ENCODE measurements around the gene SDF4. TPM values are rescaled to one million over a fixed set of nuclear protein-coding genes. Genes with fewer than 3 reads are reported as not detected.

Gene SDF4
- total RNA-seq, 4 donors from 2014 or later: 109 to 144 (median 138) TPM

DNA sequence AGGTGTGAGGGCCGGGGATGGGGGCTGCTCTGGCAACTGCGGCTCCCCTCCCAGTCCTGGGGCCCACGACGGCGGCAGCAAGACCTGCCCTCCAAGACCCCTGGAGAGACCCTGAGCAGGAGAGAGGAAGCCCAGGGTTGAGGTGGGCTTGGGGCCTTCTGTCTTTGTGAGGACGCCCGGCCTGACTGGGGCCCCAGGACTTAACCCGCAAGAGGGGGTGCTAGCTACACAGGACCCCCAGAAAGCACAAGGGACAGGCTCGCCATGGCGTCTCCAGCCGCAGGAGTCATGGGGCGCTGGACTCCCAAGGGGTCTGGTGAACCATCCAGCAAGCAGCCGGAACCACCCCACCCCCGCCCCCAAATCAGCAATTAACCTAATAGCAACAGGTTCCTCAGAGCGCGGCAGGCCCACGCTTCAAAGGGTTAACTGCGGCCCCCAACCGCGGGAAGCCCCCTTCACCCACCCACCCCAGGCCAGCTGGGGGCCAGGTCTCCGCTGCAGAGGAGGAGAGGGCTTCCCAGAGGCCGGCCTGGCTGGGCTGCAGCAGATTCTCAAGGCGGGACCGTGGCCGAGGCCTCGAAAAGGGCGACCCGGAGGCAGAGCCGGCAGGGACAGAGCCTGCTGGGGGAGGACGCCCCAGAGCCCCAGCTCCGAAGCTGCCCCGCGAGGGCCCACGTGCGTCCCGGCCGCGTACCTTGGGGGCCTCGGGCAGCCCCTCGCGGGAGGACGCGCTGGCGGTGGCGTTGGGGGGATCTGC, 14.2 kb upstream of the SDF4 start:
- TF ChIP-seq, protein P1, sequence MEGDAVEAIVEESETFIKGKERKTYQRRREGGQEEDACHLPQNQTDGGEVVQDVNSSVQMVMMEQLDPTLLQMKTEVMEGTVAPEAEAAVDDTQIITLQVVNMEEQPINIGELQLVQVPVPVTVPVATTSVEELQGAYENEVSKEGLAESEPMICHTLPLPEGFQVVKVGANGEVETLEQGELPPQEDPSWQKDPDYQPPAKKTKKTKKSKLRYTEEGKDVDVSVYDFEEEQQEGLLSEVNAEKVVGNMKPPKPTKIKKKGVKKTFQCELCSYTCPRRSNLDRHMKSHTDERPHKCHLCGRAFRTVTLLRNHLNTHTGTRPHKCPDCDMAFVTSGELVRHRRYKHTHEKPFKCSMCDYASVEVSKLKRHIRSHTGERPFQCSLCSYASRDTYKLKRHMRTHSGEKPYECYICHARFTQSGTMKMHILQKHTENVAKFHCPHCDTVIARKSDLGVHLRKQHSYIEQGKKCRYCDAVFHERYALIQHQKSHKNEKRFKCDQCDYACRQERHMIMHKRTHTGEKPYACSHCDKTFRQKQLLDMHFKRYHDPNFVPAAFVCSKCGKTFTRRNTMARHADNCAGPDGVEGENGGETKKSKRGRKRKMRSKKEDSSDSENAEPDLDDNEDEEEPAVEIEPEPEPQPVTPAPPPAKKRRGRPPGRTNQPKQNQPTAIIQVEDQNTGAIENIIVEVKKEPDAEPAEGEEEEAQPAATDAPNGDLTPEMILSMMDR (IDR thresholded peaks at IDR 0.05): no peak
- TF ChIP-seq POLR2A (IDR thresholded peaks at IDR 0.05): no peak
- DNase-seq: no peak
- no peak overlapping the region for H3K4me3 ChIP-seq (replicated peaks in 1 of 3)

DNA sequence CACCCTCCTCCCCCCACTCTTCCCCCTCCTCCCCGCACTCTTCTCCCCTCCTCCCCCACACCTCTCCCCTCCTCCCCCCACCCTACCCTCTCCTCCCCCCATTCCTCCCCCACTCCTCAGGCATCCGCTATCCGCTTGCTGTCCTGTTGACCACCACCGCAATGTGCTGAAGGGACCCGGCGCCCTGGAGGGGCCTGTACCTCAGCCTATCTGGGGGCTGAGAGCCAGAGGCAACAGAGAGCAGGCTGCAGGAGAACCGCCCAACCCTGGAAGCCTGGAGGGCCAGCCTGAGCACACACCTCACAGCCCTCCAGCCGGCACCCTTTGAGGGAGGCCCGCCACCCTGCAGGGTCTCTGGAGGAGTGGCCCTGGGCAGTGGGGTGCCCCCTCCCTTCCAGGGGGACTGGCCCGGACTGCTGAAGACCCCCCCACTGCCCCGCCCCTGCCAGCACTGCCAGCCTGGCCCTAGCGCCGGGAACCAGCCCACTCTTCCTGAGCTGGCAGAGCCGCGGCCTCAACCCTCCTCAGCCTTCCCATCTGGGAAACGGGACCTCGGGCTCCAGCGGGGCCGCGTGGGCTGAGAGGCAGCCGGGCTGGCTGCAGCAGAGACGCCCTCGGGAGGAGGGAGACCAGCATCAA, 13.5 kb upstream of the SDF4 start:
- H3K27me3 ChIP-seq: no peaks in the 10 kb centered on the region
- no peak for DNase-seq
- peaks cover 0 to 10% of the 10 kb centered on the region in 2 donors for H3K4me1 ChIP-seq
- no peaks in the 10 kb centered on the region for H3K9me3 ChIP-seq
- TF ChIP-seq, protein P1 (IDR thresholded peaks at IDR 0.05): no peak
- TF ChIP-seq POLR2A (IDR thresholded peaks at IDR 0.05): no peak
- H3K36me3 ChIP-seq: no peaks in the 10 kb centered on the region
- WGBS, 2 donors: 72% methylated on average over 7 of the region's 23 CpGs; no CpG with 5 or more reads in 1 of the 2 donors
- intact Hi-C loops (cut with DNase I): no loop called here
- H3K4me3 ChIP-seq (replicated peaks in 1 of 3): no peak overlapping the region
- no peak overlapping the region for H3K27ac ChIP-seq

More for the DNA sequence above, 14.2 kb upstream of the SDF4 start:
- Histone ChIP-seq H3K27me3 (no peaks in the 10 kb centered on the region), H3K36me3 (no peaks in the 10 kb centered on the region), H3K4me1 (peaks cover 0 to 10% of the 10 kb centered on the region in 2 donors), H3K9me3 (no peaks in the 10 kb centered on the region), H3K27ac (no peak overlapping the region)
- intact Hi-C loops (cut with DNase I): no loop called here
- 39 to 40% methylated on average over 3 to 12 of the region's 45 CpGs for WGBS, 2 donors

DNA sequence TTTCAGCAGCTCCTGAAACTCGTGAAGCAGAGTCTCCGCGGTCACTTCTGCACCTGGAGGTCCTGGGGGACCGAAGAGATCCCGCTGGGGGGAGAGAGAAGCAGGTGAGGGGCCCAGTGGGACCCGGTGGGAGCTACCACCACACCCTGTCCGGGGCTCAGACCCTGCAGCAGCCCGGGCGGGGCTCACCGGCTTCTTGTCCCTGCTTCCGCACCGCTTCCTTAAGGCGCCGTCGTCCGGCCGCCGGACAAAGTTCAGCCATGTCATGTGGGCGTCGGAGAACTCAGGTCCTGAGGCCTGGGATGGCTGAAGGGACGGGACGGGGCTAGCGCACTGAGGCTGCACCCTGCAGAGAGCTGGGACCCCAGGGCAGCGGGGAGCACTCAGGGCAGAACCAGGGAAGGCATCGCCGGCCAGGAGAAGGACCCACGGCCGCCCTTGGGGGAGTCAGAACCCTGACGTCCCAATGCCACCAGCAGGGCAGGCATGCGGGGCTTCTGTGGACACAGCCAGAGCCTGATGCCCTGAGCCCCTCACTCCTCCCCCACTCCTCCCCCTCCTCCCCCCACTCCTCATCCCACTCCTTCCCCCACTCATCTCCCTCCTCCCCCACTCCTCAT, 12.5 kb upstream of the SDF4 start:
- H3K9me3 ChIP-seq: no peaks in the 10 kb centered on the region
- DNase-seq: no peak
- H3K27ac ChIP-seq: no peak overlapping the region
- intact Hi-C loops (cut with DNase I): no loop called here
- TF ChIP-seq, protein P1 (IDR thresholded peaks at IDR 0.05): no peak
- TF ChIP-seq POLR2A (IDR thresholded peaks at IDR 0.05): no peak
- WGBS, 2 donors: 70 to 84% methylated on average over 10 to 30 of the region's 30 CpGs
- H3K4me3 ChIP-seq (replicated peaks in 1 of 3): no peak overlapping the region
- no peaks in the 10 kb centered on the region for H3K36me3 ChIP-seq
- no peaks in the 10 kb centered on the region for H3K27me3 ChIP-seq
- H3K4me1 ChIP-seq: peaks cover 0 to 10% of the 10 kb centered on the region in 2 donors

DNA sequence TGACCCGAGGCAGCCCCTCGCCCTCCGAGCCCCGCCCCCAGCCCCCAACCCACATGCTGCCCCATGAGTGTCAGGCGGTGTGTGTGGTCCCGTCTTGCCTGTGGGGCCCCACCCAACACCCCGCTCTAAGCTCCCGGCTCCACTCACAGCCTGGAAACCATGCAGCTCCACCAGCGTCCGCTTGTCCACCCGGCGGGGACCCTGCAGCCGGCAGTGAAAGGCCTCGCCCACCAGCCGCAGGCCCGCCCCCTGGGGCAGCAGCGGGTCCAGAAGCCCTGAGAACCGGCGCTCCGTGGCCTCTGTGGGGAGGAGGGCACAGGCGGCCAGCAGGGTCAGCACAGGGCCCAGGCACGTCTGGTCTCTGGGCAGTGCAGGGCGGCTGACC, 12.0 kb upstream of the SDF4 start:
- no peaks in the 10 kb centered on the region for H3K36me3 ChIP-seq
- 66 to 82% methylated on average over 12 to 23 of the region's 23 CpGs for WGBS, 2 donors
- H3K4me3 ChIP-seq (replicated peaks in 1 of 3): no peak overlapping the region
- TF ChIP-seq, protein P1 (IDR thresholded peaks at IDR 0.05): no peak
- TF ChIP-seq POLR2A (IDR thresholded peaks at IDR 0.05): no peak
- H3K9me3 ChIP-seq: no peaks in the 10 kb centered on the region
- intact Hi-C loops (cut with DNase I): no loop called here
- no peak overlapping the region for H3K27ac ChIP-seq
- DNase-seq: no peak
- H3K4me1 ChIP-seq: peaks cover 0 to 10% of the 10 kb centered on the region in 2 donors
- no peaks in the 10 kb centered on the region for H3K27me3 ChIP-seq

DNA sequence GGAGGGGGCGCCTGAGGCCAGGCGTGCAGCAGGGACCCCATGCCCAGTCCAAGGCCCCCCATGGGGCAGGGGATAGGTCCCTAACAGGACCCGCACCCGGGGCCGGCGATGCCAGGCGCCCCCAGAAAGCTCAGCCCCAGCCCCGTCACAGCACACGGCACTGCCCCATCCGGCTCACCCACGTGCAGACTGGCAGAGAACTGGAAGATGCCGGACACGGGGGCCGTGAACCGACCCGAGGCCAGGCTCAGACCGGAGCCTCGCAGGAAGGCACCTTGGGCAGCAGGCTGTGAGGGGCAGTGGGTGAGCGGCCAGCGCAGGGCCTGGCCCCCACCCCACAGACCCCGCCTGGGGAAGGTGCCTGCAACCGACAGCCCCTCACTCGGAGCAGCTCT, 11.5 kb upstream of the SDF4 start:
- 100% methylated on average over 3 to 4 of the region's 23 CpGs for WGBS, 2 donors
- Histone ChIP-seq H3K9me3 (no peaks in the 10 kb centered on the region), H3K27me3 (no peaks in the 10 kb centered on the region), H3K36me3 (no peaks in the 10 kb centered on the region), H3K27ac (no peak overlapping the region), H3K4me1 (peaks cover 0 to 10% of the 10 kb centered on the region in 2 donors), H3K4me3 (replicated peaks in 1 of 3) (no peak overlapping the region)
- intact Hi-C loops (cut with DNase I): no loop called here
- no peak for TF ChIP-seq POLR2A (IDR thresholded peaks at IDR 0.05)
- TF ChIP-seq, protein P1 (IDR thresholded peaks at IDR 0.05): no peak
- DNase-seq: no peak
